ENCODE measurements around the gene C13orf46.

GRCh38 chr13:113919761-113920559, 53.9 kb downstream of the C13orf46 start:
- TF ChIP-seq CTCF (IDR thresholded peaks at IDR 0.05) (no peak), EZH2 (IDR thresholded peaks at IDR 0.05; ENCODE audit: borderline replicate concordance, insufficient read depth, low read depth, low read length, poor library complexity, severe bottlenecking) (no peak)

Measured in B cell (primary cell).